WTC11 (cell line): Measurements from ENCODE around the gene RAD9A. TPM values are rescaled to one million over a fixed set of nuclear protein-coding genes. Genes with fewer than 3 reads are reported as not detected.

Source experiments
- ATAC-seq: fragments of 200-7000 bp; cut with Tn5 transposase; 2 replicates; pipeline ENCODE4 v1.10.0; 2021; ENCODE audit warnings: mild to moderate bottlenecking, moderate library complexity
- CTCF ChIA-PET: fragments of 300-600 bp; sonication (Branson Sonifier 250); formaldehyde crosslinking; loops from one replicate; lab custom pipeline; 2021; ENCODE audit warnings: antibody characterized with exemption; lab: Charles Lee
- POLR2A ChIA-PET: fragments of 350-600 bp; sonication (Branson Sonifier 250); formaldehyde crosslinking; loops from one replicate; lab custom pipeline; 2021; ENCODE audit warnings: antibody characterized with exemption; lab: Charles Lee
- DNase-seq: peaks from one replicate; pipeline ENCODE4 v3.0.0; 2021; ENCODE audit warnings: low spot score
- H3K27ac Mint-ChIP-seq: 2 replicates; pipeline ENCODE4 v1.8.0; 2021; ENCODE audit warnings: mixed read lengths
- H3K27me3 Mint-ChIP-seq: 2 replicates; pipeline ENCODE4 v1.8.0; 2021; ENCODE audit warnings: low read depth, mild to moderate bottlenecking, moderate library complexity, mixed read lengths
- H3K36me3 Mint-ChIP-seq: 2 replicates; pipeline ENCODE4 v1.8.0; 2021; ENCODE audit warnings: mixed read lengths
- H3K4me1 Mint-ChIP-seq: 2 replicates; pipeline ENCODE4 v1.8.0; 2022; ENCODE audit warnings: mixed read lengths
- H3K4me3 Mint-ChIP-seq: 2 replicates; pipeline ENCODE4 v1.8.0; 2021; ENCODE audit warnings: mild to moderate bottlenecking, moderate library complexity, mixed read lengths
- H3K9me3 Mint-ChIP-seq: 2 replicates; pipeline ENCODE4 v1.8.0; 2021; ENCODE audit warnings: mixed read lengths
- ESRRA ChIP-seq: sonication (generic); formaldehyde crosslinking; IDR thresholded peaks from 2 replicates; pipeline ENCODE4 v1.8.1; 2022; ENCODE audit warnings: mild to moderate bottlenecking, missing genetic modification reagents, borderline replicate concordance
- IRF2 ChIP-seq: sonication (generic); formaldehyde crosslinking; IDR thresholded peaks from 2 replicates; pipeline ENCODE4 v1.8.0; 2022; ENCODE audit warnings: low read depth, missing genetic modification reagents, borderline replicate concordance
- MXD4 ChIP-seq: fragments of 250-450 bp; sonication (Bioruptor Pico); IDR thresholded peaks from 2 replicates; pipeline ENCODE4 v1.8.0; 2021; ENCODE audit warnings: mild to moderate bottlenecking, moderate library complexity, borderline replicate concordance
- SP1 ChIP-seq: sonication (generic); formaldehyde crosslinking; conservative IDR thresholded peaks from 2 replicates; pipeline ENCODE4 v1.8.1; 2022; ENCODE audit warnings: missing genetic modification reagents
- TP53 ChIP-seq: sonication (generic); formaldehyde crosslinking; IDR thresholded peaks from 2 replicates; pipeline ENCODE4 v1.8.1; 2023; ENCODE audit warnings: mild to moderate bottlenecking, missing genetic modification reagents
- ZNF263 ChIP-seq: sonication (generic); formaldehyde crosslinking; IDR thresholded peaks from 2 replicates; pipeline ENCODE4 v1.8.1; 2022; ENCODE audit warnings: low read depth, mild to moderate bottlenecking, moderate library complexity, missing genetic modification reagents
- total RNA-seq: library from RNA; stranded (reverse); gene quantifications from 3 replicates; pipeline ENCODE4 v1.2.3, GENCODE V29; 2021
- TF ChIP-seq, protein P1 (sequence below): sonication (generic); formaldehyde crosslinking; IDR thresholded peaks from 2 replicates; pipeline ENCODE4 v1.8.0; 2022; ENCODE audit warnings: mild to moderate bottlenecking, missing genetic modification reagents
- TF ChIP-seq, protein P2 (sequence below): sonication (generic); formaldehyde crosslinking; IDR thresholded peaks from 2 replicates; pipeline ENCODE4 v1.8.1; 2022; ENCODE audit warnings: low read depth, mild to moderate bottlenecking, moderate library complexity, missing genetic modification reagents, borderline replicate concordance
- TF ChIP-seq, protein P3 (sequence below): sonication (generic); formaldehyde crosslinking; IDR thresholded peaks from 2 replicates; pipeline ENCODE4 v1.8.0; 2023; ENCODE audit warnings: missing genetic modification reagents
- TF ChIP-seq, protein P4 (sequence below): fragments of 250-450 bp; sonication (Bioruptor Pico); IDR thresholded peaks from 2 replicates; pipeline ENCODE4 v1.9.0; 2021; ENCODE audit warnings: mild to moderate bottlenecking
- TF ChIP-seq, protein P5 (sequence below): fragments of 200-600 bp; IDR thresholded peaks from 2 replicates; pipeline ENCODE4 v1.8.0; 2022; ENCODE audit warnings: antibody characterized with exemption
- TF ChIP-seq, protein P6 (sequence below): sonication (generic); formaldehyde crosslinking; IDR thresholded peaks from 2 replicates; pipeline ENCODE4 v1.8.0; 2023; ENCODE audit warnings: missing genetic modification reagents, mild to moderate bottlenecking, borderline replicate concordance

RAD9A gene
- total RNA-seq, 1 experiment from 2014 or later: 45.5 TPM

DNA sequence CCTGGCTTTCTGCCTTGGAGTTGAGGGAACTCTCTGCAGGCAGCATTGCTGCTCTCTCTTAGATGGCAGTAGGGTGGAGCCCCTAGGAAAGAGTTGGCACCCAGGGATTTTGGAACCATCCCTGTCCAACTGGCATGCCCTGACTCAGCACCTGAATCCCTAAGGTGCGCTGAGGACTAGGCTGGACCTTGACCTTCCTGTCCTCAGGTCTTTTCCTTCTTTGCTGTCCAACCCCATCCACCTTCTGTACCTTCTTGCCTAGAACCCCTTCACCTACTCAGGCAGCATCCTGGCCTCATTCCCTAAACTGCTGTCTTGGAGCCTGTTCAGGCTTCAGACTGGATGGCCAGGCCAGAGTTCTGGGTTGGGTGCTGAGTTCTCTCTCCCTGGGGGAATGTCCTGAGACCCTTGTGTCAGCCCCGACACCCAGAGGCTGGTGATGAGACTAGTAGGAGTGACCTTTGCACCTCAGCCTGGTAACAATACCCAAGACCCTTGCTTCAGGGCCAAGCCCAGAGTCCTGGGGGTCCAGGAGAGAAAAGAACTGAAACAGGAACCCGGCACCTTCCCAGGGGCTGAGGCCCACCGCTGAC, 35.9 kb upstream of the RAD9A start (continued):
- no peak for TF ChIP-seq TP53 (CRISPR knock-in tag)

DNA sequence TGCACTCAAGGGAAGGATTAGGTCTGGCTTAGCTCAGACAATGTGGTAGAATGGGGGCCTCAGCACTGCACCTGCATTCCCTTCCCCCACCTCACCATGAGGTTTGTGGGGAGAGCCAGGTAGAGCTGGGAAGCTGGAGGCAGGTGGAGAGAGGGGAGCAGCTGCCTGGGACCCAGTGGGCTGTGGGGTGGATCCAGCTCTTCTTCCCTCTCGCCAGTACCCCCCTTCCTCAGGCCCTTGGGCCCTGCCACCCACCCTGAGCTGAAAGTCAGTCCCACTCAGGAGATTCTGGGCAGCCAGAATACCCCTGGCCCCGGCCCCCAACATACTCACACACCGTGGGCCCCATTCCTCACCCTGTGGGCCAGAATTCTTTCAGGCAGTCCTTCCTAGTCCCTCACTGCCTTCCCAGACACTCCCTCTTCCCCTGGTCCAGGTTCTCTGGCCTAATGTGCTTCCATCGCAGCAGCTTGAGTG, 35.4 kb upstream of the RAD9A start:
- peaks cover 26% of the 10 kb centered on the region for H3K27me3 Mint-ChIP-seq
- H3K4me1 Mint-ChIP-seq: peaks cover 28% of the 10 kb centered on the region
- CTCF ChIA-PET: interaction anchor here (0.7 to 10.1 kb wide), 10 partner anchors 10 to 258 kb away, joined by 3 to 842 read pairs (median 5); partner anchors contain the start of genes CLCF1 and PPP1CA
- POLR2A ChIA-PET: interaction anchor here (1.0 kb wide), 1 partner anchor 20 kb away, joined by 3 read pairs; no protein-coding TSS in a partner anchor
- H3K9me3 Mint-ChIP-seq: no peaks in the 10 kb centered on the region
- no peaks in the 10 kb centered on the region for H3K36me3 Mint-ChIP-seq
- no peak for ATAC-seq
- TF ChIP-seq, protein P1, sequence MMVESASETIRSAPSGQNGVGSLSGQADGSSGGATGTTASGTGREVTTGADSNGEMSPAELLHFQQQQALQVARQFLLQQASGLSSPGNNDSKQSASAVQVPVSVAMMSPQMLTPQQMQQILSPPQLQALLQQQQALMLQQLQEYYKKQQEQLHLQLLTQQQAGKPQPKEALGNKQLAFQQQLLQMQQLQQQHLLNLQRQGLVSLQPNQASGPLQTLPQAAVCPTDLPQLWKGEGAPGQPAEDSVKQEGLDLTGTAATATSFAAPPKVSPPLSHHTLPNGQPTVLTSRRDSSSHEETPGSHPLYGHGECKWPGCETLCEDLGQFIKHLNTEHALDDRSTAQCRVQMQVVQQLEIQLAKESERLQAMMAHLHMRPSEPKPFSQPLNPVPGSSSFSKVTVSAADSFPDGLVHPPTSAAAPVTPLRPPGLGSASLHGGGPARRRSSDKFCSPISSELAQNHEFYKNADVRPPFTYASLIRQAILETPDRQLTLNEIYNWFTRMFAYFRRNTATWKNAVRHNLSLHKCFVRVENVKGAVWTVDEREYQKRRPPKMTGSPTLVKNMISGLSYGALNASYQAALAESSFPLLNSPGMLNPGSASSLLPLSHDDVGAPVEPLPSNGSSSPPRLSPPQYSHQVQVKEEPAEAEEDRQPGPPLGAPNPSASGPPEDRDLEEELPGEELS: no peak
- TF ChIP-seq ZNF263 (CRISPR knock-in tag): no peak
- TF ChIP-seq, protein P2, sequence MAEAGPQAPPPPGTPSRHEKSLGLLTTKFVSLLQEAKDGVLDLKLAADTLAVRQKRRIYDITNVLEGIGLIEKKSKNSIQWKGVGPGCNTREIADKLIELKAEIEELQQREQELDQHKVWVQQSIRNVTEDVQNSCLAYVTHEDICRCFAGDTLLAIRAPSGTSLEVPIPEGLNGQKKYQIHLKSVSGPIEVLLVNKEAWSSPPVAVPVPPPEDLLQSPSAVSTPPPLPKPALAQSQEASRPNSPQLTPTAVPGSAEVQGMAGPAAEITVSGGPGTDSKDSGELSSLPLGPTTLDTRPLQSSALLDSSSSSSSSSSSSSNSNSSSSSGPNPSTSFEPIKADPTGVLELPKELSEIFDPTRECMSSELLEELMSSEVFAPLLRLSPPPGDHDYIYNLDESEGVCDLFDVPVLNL (CRISPR knock-in tag): no peak
- no peak overlapping the region for H3K27ac Mint-ChIP-seq
- no peak for DNase-seq
- no peak overlapping the region for H3K4me3 Mint-ChIP-seq

DNA sequence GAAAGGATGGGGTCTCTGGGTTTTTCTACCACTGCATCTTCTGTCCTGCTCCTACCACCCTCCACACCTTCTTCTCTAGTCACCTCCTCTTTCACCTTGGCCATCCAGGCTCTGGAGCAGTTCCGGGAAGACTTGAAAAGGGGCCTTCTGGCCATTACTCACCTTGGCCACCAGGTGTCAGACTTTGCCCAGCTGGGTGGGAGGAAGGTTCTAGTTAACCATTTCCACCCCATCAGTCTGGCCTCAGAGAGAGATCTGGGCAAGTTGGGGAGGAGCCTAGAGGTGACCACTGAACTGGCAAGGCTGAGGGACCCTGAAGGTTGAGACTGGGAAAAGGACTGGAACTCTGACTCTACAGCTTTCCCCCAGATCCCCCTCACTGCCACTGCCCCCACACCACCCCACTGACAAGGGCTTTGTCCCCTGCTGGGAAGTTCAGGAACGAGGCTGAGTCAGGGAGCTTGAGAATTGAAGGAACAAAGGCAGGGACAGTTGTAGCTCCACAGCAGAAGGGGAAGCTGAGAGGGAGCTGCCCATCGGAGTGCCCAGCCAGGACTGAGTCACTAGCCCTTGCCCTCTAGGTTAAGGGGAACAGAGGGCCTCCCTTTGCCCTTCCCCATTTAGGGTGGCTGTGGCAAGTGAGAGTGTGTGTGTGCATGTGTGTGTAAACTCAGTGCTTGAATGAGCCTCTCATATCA, 34.8 kb upstream of the RAD9A start:
- Mint-ChIP-seq H3K27ac (no peak overlapping the region), H3K4me1 (peaks cover 24% of the 10 kb centered on the region), H3K9me3 (no peaks in the 10 kb centered on the region), H3K4me3 (no peak overlapping the region), H3K36me3 (no peaks in the 10 kb centered on the region), H3K27me3 (peaks cover 32% of the 10 kb centered on the region)
- CTCF ChIA-PET: interaction anchor here (0.7 to 10.1 kb wide), 12 partner anchors 11 to 257 kb away, joined by 3 to 842 read pairs (median 4); partner anchors contain the start of genes CLCF1, PPP1CA and RAD9A
- DNase-seq: peak; percentile 82
- peak; percentile 64 for ATAC-seq
- POLR2A ChIA-PET: interaction anchor here (1.0 kb wide), 1 partner anchor 19 kb away, joined by 3 read pairs; no protein-coding TSS in a partner anchor
- TF ChIP-seq MXD4 (no peak), SP1 (CRISPR knock-in tag) (0 out of 2 replicates have a peak, but pooled peaks have one; percentile 38), IRF2 (CRISPR knock-in tag) (no peak), ESRRA (CRISPR knock-in tag) (no peak)
- TF ChIP-seq, protein P3, sequence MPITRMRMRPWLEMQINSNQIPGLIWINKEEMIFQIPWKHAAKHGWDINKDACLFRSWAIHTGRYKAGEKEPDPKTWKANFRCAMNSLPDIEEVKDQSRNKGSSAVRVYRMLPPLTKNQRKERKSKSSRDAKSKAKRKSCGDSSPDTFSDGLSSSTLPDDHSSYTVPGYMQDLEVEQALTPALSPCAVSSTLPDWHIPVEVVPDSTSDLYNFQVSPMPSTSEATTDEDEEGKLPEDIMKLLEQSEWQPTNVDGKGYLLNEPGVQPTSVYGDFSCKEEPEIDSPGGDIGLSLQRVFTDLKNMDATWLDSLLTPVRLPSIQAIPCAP (CRISPR knock-in tag): no peak
- TF ChIP-seq, protein P4, sequence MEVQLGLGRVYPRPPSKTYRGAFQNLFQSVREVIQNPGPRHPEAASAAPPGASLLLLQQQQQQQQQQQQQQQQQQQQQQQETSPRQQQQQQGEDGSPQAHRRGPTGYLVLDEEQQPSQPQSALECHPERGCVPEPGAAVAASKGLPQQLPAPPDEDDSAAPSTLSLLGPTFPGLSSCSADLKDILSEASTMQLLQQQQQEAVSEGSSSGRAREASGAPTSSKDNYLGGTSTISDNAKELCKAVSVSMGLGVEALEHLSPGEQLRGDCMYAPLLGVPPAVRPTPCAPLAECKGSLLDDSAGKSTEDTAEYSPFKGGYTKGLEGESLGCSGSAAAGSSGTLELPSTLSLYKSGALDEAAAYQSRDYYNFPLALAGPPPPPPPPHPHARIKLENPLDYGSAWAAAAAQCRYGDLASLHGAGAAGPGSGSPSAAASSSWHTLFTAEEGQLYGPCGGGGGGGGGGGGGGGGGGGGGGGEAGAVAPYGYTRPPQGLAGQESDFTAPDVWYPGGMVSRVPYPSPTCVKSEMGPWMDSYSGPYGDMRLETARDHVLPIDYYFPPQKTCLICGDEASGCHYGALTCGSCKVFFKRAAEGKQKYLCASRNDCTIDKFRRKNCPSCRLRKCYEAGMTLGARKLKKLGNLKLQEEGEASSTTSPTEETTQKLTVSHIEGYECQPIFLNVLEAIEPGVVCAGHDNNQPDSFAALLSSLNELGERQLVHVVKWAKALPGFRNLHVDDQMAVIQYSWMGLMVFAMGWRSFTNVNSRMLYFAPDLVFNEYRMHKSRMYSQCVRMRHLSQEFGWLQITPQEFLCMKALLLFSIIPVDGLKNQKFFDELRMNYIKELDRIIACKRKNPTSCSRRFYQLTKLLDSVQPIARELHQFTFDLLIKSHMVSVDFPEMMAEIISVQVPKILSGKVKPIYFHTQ (CRISPR knock-in tag): no peak
- TF ChIP-seq, protein P1: no peak
- TF ChIP-seq, protein P5, sequence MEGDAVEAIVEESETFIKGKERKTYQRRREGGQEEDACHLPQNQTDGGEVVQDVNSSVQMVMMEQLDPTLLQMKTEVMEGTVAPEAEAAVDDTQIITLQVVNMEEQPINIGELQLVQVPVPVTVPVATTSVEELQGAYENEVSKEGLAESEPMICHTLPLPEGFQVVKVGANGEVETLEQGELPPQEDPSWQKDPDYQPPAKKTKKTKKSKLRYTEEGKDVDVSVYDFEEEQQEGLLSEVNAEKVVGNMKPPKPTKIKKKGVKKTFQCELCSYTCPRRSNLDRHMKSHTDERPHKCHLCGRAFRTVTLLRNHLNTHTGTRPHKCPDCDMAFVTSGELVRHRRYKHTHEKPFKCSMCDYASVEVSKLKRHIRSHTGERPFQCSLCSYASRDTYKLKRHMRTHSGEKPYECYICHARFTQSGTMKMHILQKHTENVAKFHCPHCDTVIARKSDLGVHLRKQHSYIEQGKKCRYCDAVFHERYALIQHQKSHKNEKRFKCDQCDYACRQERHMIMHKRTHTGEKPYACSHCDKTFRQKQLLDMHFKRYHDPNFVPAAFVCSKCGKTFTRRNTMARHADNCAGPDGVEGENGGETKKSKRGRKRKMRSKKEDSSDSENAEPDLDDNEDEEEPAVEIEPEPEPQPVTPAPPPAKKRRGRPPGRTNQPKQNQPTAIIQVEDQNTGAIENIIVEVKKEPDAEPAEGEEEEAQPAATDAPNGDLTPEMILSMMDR: peak; percentile 91
- TF ChIP-seq, protein P6, sequence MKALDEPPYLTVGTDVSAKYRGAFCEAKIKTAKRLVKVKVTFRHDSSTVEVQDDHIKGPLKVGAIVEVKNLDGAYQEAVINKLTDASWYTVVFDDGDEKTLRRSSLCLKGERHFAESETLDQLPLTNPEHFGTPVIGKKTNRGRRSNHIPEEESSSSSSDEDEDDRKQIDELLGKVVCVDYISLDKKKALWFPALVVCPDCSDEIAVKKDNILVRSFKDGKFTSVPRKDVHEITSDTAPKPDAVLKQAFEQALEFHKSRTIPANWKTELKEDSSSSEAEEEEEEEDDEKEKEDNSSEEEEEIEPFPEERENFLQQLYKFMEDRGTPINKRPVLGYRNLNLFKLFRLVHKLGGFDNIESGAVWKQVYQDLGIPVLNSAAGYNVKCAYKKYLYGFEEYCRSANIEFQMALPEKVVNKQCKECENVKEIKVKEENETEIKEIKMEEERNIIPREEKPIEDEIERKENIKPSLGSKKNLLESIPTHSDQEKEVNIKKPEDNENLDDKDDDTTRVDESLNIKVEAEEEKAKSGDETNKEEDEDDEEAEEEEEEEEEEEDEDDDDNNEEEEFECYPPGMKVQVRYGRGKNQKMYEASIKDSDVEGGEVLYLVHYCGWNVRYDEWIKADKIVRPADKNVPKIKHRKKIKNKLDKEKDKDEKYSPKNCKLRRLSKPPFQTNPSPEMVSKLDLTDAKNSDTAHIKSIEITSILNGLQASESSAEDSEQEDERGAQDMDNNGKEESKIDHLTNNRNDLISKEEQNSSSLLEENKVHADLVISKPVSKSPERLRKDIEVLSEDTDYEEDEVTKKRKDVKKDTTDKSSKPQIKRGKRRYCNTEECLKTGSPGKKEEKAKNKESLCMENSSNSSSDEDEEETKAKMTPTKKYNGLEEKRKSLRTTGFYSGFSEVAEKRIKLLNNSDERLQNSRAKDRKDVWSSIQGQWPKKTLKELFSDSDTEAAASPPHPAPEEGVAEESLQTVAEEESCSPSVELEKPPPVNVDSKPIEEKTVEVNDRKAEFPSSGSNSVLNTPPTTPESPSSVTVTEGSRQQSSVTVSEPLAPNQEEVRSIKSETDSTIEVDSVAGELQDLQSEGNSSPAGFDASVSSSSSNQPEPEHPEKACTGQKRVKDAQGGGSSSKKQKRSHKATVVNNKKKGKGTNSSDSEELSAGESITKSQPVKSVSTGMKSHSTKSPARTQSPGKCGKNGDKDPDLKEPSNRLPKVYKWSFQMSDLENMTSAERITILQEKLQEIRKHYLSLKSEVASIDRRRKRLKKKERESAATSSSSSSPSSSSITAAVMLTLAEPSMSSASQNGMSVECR (CRISPR knock-in tag): no peak
